ENCODE data around the gene RBM48.

RBM48 gene

GRCh38 chr7:92496876-92497275 lies 31.7 kb upstream of the RBM48 start:
- TF ChIP-seq CTCF (conservative IDR thresholded peaks at IDR 0.05; ENCODE audit: low read depth, low read length): no peak
- DNase-seq (ENCODE audit: low read depth): no peak
- no peak overlapping the region for H3K4me3 ChIP-seq (ENCODE audit: low read length)

- no peak for TF ChIP-seq CTCF (conservative IDR thresholded peaks at IDR 0.05; ENCODE audit: low read depth, low read length)
- H3K4me3 ChIP-seq (ENCODE audit: low read length): no peak overlapping the region
- no peak for DNase-seq (ENCODE audit: low read depth)
Measured at GRCh38 chr7:92498557-92498956, 30.0 kb upstream of the RBM48 start.

- DNase-seq (ENCODE audit: low read depth): no peak
- no peak overlapping the region for H3K4me3 ChIP-seq (ENCODE audit: low read length)
- no peak for TF ChIP-seq CTCF (conservative IDR thresholded peaks at IDR 0.05; ENCODE audit: low read depth, low read length)
Measured at GRCh38 chr7:92503767-92504166, 24.8 kb upstream of the RBM48 start.

- no peak for DNase-seq (ENCODE audit: low read depth)
- H3K4me3 ChIP-seq (ENCODE audit: low read length): no peak overlapping the region
- no peak for TF ChIP-seq CTCF (conservative IDR thresholded peaks at IDR 0.05; ENCODE audit: low read depth, low read length)
Measured at GRCh38 chr7:92504563-92504962, 24.0 kb upstream of the RBM48 start.

- no peak overlapping the region for H3K4me3 ChIP-seq (ENCODE audit: low read length)
- no peak for DNase-seq (ENCODE audit: low read depth)
- no peak for TF ChIP-seq CTCF (conservative IDR thresholded peaks at IDR 0.05; ENCODE audit: low read depth, low read length)
Measured at GRCh38 chr7:92506363-92506762, 22.2 kb upstream of the RBM48 start.

GRCh38 chr7:92508946-92509345 lies 19.6 kb upstream of the RBM48 start:
- H3K4me3 ChIP-seq (ENCODE audit: low read length): no peak overlapping the region
- no peak for TF ChIP-seq CTCF (conservative IDR thresholded peaks at IDR 0.05; ENCODE audit: low read depth, low read length)
- no peak for DNase-seq (ENCODE audit: low read depth)

- no peak overlapping the region for H3K4me3 ChIP-seq (ENCODE audit: low read length)
- no peak for DNase-seq (ENCODE audit: low read depth)
- TF ChIP-seq CTCF (conservative IDR thresholded peaks at IDR 0.05; ENCODE audit: low read depth, low read length): no peak
Measured at GRCh38 chr7:92513167-92513902, 15.3 kb upstream of the RBM48 start.

Data from retinal pigment epithelial cell (primary cell).